ENCODE results near the gene REPIN1. TPM values are rescaled to one million over a fixed set of nuclear protein-coding genes. Genes with fewer than 3 reads are reported as not detected.

The REPIN1 gene
- total and polyA plus RNA-seq, 2 donors (not counting 1 experiment from before 2014, with no cell fraction given) = 165 to 190 TPM

DNA sequence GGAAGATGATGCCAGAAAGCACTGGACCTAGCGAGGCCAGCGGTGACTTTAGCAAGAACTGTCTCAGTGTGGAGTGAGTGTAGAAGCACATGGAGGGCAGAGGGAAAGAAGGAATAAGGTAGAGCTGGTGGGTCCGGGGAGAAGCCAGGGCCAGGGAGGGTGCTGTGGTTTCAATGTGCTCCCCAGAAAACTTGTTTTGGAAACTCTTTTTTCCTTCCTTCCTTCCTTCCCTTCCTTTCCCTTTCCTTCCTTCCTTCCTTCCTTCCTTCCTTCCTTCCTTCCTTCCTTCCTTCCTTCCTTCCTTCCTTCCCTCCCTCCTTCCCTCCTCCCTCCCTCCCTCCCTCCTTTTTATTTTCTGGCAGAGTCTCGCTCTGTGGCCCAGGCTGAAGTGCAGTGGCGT lies 21.7 kb upstream of the REPIN1 start:
- ATAC-seq (ENCODE audit: low read depth) (no peak), DNase-seq (no peak)
- no peak for TF ChIP-seq EZH2 (IDR thresholded peaks at IDR 0.05; ENCODE audit: borderline replicate concordance, insufficient read depth, low read depth, low read length, poor library complexity, severe bottlenecking)
- TF ChIP-seq, protein P1, sequence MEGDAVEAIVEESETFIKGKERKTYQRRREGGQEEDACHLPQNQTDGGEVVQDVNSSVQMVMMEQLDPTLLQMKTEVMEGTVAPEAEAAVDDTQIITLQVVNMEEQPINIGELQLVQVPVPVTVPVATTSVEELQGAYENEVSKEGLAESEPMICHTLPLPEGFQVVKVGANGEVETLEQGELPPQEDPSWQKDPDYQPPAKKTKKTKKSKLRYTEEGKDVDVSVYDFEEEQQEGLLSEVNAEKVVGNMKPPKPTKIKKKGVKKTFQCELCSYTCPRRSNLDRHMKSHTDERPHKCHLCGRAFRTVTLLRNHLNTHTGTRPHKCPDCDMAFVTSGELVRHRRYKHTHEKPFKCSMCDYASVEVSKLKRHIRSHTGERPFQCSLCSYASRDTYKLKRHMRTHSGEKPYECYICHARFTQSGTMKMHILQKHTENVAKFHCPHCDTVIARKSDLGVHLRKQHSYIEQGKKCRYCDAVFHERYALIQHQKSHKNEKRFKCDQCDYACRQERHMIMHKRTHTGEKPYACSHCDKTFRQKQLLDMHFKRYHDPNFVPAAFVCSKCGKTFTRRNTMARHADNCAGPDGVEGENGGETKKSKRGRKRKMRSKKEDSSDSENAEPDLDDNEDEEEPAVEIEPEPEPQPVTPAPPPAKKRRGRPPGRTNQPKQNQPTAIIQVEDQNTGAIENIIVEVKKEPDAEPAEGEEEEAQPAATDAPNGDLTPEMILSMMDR (IDR thresholded peaks at IDR 0.05) = no peak
- POLR2A ChIA-PET = interaction anchor here (0.9 kb wide), 1 partner anchor 17 kb away, joined by 5 read pairs; no protein-coding TSS in a partner anchor
- Histone ChIP-seq H3K27me3 (replicated peaks in 1 of 4; ENCODE audit: control extremely low read depth in 1 of 4, control insufficient read depth in 3 of 4, insufficient read depth in 4 of 4, low read length in 3 of 4) (peaks cover 0 to 16% (median 2%) of the 10 kb centered on the region in 4 experiments), H2AFZ (ENCODE audit: insufficient read depth, low read depth, low read length, poor library complexity, severe bottlenecking) (no peak overlapping the region), H3K4me2 (replicated peaks; ENCODE audit: low read depth, low read length, poor library complexity, severe bottlenecking) (no peak overlapping the region), H3K9me3 (ENCODE audit: control extremely low read depth in 1 of 3, control insufficient read depth in 2 of 3, insufficient read depth in 1 of 3, low read length in 2 of 3) (peaks cover 0 to 8% (median 8%) of the 10 kb centered on the region in 3 donors), H3K27ac (ENCODE audit: low read length in 2 of 2) (no peak overlapping the region), H3K36me3 (replicated peaks in 1 of 2; ENCODE audit: control extremely low read depth in 1 of 2, control insufficient read depth in 1 of 2, extremely low read depth in 1 of 2, insufficient read depth in 2 of 2, low read length in 1 of 2) (no peaks in the 10 kb centered on the region), H3K4me1 (ENCODE audit: control insufficient read depth in 2 of 2, insufficient read depth in 2 of 2, low read length in 2 of 2) (no peaks in the 10 kb centered on the region), H3K79me2 (ENCODE audit: control insufficient read depth, insufficient read depth, low read length) (no peaks in the 10 kb centered on the region), H4K20me1 (ENCODE audit: control insufficient read depth, insufficient read depth, low read length, poor library complexity, severe bottlenecking) (no peaks in the 10 kb centered on the region), H3K9ac (ENCODE audit: low read length) (no peak overlapping the region), H3K4me3 (ENCODE audit: control extremely low read depth in 1 of 5, extremely low read depth in 1 of 5, insufficient read depth in 1 of 5, low read depth in 2 of 5, low read length in 4 of 5) (no peak overlapping the region)
- Mint-ChIP-seq H3K4me3 (no peak overlapping the region), H3K27me3 (peaks cover 29% of the 10 kb centered on the region), H3K4me1 (peaks cover 4% of the 10 kb centered on the region), H3K27ac (no peak overlapping the region), H3K9me3 (ENCODE audit: insufficient read depth) (peaks cover 4% of the 10 kb centered on the region)
- intact Hi-C loops (cut with micrococcal nuclease) = no loop called here
- 88% methylated on average over 4 of the region's 5 CpGs for WGBS (ENCODE audit: insufficient coverage)
- CTCF ChIA-PET = interaction anchor here (0.8 kb wide), 1 partner anchor 9 kb away, joined by 4 read pairs; no protein-coding TSS in a partner anchor

DNA sequence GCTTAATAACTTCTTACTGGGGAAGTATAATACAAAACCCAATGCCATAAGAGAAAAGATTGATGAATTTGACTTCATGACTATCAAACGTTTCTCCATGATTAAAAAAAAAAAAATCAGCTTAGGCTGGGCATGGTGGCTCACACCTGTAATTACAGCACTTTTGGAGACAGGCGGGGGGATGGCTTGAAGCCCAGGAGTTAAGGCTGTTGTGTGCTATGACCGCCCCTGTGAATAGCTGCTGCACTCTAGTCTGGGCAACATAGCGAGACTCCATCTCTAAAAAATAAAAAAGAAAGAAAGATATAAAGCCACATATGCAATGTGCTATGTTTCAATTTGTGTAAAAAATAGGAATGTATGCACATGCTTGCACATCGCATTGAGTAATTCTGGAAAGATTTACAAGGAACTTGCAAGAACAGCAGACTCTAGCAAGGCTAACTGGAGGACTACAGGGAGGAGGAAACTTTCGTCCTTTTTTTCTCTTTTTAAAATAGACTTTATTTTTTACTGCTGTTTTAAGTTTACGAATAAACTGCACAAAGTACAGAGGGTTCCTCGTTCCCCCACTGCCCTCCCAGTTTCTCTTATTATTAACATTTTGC lies 16.9 kb upstream of the REPIN1 start:
- no peak overlapping the region for H3K4me2 ChIP-seq (replicated peaks; ENCODE audit: low read depth, low read length, poor library complexity, severe bottlenecking)
- no peak overlapping the region for H3K9ac ChIP-seq (ENCODE audit: low read length)
- Mint-ChIP-seq H3K9me3 (ENCODE audit: insufficient read depth) (no peaks in the 10 kb centered on the region), H3K4me3 (no peak overlapping the region), H3K4me1 (peaks cover 7% of the 10 kb centered on the region), H3K27me3 (peaks cover 1% of the 10 kb centered on the region), H3K27ac (no peak overlapping the region)
- peaks cover 0 to 4% (median 0%) of the 10 kb centered on the region in 3 donors for H3K9me3 ChIP-seq (ENCODE audit: control extremely low read depth in 1 of 3, control insufficient read depth in 2 of 3, insufficient read depth in 1 of 3, low read length in 2 of 3)
- no peaks in the 10 kb centered on the region for H3K36me3 ChIP-seq (replicated peaks in 1 of 2; ENCODE audit: control extremely low read depth in 1 of 2, control insufficient read depth in 1 of 2, extremely low read depth in 1 of 2, insufficient read depth in 2 of 2, low read length in 1 of 2)
- ChIA-PET POLR2A (no interaction called here), CTCF (no interaction called here)
- H3K27me3 ChIP-seq (replicated peaks in 1 of 4; ENCODE audit: control extremely low read depth in 1 of 4, control insufficient read depth in 3 of 4, insufficient read depth in 4 of 4, low read length in 3 of 4) = no peaks in the 10 kb centered on the region
- H3K79me2 ChIP-seq (ENCODE audit: control insufficient read depth, insufficient read depth, low read length) = no peaks in the 10 kb centered on the region
- H2AFZ ChIP-seq (ENCODE audit: insufficient read depth, low read depth, low read length, poor library complexity, severe bottlenecking) = no peak overlapping the region
- 100% methylated on average over 1 of the region's 8 CpGs for whole genome bisulfite sequencing (ENCODE audit: insufficient coverage)
- H3K4me1 ChIP-seq (ENCODE audit: control insufficient read depth in 2 of 2, insufficient read depth in 2 of 2, low read length in 2 of 2) = peaks cover 3 to 6% of the 10 kb centered on the region in 2 donors
- intact Hi-C loops (cut with micrococcal nuclease) = no loop called here
- H3K4me3 ChIP-seq (ENCODE audit: control extremely low read depth in 1 of 5, extremely low read depth in 1 of 5, insufficient read depth in 1 of 5, low read depth in 2 of 5, low read length in 4 of 5) = no peak overlapping the region
- H4K20me1 ChIP-seq (ENCODE audit: control insufficient read depth, insufficient read depth, low read length, poor library complexity, severe bottlenecking) = no peaks in the 10 kb centered on the region
- no peak for ATAC-seq (ENCODE audit: low read depth)
- no peak for DNase-seq
- TF ChIP-seq EZH2 (IDR thresholded peaks at IDR 0.05; ENCODE audit: borderline replicate concordance, insufficient read depth, low read depth, low read length, poor library complexity, severe bottlenecking) = no peak
- TF ChIP-seq, protein P1 (IDR thresholded peaks at IDR 0.05) = no peak
- H3K27ac ChIP-seq (ENCODE audit: low read length in 2 of 2) = no peak overlapping the region
